ENCODE measurements around the gene DSCAM. TPM values are rescaled to one million over a fixed set of nuclear protein-coding genes. Genes with fewer than 3 reads are reported as not detected.
A peak's percentile ranks its signal among the peaks of the same experiment; 100 is the strongest.

DSCAM gene
- total RNA-seq, 1 donor from 2014 or later: 2.7 TPM

DNA sequence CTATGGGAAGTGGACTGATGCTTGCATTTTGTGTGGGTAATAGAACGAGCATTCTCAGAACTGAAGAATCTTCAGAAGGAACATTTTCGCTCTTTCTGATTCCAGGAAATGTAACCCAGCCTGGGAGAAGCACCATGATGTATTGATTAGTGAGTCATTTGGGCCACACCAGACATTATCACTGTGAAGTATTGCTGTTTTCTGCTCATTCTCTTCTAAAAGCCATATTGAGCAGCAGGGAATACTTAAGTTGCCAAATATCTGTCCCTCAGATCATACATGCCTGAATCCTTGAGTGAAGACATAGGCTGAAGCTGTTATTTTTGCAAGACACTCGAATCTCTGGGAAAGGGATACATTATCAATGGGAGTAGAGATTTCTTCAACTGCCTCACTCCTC, 766.6 kb downstream of the DSCAM start:
- DNase-seq (ENCODE audit: low spot score, unreplicated experiment): no peak
- TF ChIP-seq, protein P1, sequence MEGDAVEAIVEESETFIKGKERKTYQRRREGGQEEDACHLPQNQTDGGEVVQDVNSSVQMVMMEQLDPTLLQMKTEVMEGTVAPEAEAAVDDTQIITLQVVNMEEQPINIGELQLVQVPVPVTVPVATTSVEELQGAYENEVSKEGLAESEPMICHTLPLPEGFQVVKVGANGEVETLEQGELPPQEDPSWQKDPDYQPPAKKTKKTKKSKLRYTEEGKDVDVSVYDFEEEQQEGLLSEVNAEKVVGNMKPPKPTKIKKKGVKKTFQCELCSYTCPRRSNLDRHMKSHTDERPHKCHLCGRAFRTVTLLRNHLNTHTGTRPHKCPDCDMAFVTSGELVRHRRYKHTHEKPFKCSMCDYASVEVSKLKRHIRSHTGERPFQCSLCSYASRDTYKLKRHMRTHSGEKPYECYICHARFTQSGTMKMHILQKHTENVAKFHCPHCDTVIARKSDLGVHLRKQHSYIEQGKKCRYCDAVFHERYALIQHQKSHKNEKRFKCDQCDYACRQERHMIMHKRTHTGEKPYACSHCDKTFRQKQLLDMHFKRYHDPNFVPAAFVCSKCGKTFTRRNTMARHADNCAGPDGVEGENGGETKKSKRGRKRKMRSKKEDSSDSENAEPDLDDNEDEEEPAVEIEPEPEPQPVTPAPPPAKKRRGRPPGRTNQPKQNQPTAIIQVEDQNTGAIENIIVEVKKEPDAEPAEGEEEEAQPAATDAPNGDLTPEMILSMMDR (IDR thresholded peaks at IDR 0.05; ENCODE audit: unreplicated experiment): no peak
- H3K4me3 Mint-ChIP-seq (ENCODE audit: low read depth): no peak overlapping the region
- no peaks in the 10 kb centered on the region for H3K9me3 Mint-ChIP-seq (ENCODE audit: low read depth)
- H3K36me3 Mint-ChIP-seq (ENCODE audit: insufficient read depth): no peaks in the 10 kb centered on the region
- no peaks in the 10 kb centered on the region for H3K27me3 Mint-ChIP-seq
- H3K4me1 Mint-ChIP-seq (ENCODE audit: low read depth): no peaks in the 10 kb centered on the region
- no peak overlapping the region for H3K27ac Mint-ChIP-seq

DNA sequence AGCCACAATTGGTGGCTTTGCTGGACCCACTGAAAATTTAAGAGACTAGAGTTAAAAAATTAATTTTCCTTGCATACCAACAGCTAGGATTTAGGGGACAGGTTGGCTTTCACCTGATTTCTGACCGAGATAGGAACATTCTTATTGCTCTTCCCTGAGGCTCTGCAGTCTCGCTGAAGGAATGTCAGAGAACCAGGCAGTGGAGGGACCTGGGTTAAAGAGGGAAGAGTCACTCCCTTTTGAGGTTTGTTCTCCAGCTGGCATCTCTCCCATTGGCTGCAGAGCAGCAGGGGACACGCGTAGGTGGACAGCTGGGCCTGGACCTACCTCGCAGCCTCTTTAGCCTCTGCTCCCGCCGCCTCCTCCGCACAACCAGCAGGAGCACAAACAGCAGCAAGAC, 772.2 kb downstream of the DSCAM start:
- no peaks in the 10 kb centered on the region for H3K9me3 Mint-ChIP-seq (ENCODE audit: low read depth)
- H3K36me3 Mint-ChIP-seq (ENCODE audit: insufficient read depth): no peaks in the 10 kb centered on the region
- no peaks in the 10 kb centered on the region for H3K27me3 Mint-ChIP-seq
- TF ChIP-seq, protein P1 (IDR thresholded peaks at IDR 0.05; ENCODE audit: unreplicated experiment): no peak
- no peak overlapping the region for H3K4me3 Mint-ChIP-seq (ENCODE audit: low read depth)
- H3K27ac Mint-ChIP-seq: no peak overlapping the region
- no peaks in the 10 kb centered on the region for H3K4me1 Mint-ChIP-seq (ENCODE audit: low read depth)
- DNase-seq (ENCODE audit: low spot score, unreplicated experiment): no peak

DNA sequence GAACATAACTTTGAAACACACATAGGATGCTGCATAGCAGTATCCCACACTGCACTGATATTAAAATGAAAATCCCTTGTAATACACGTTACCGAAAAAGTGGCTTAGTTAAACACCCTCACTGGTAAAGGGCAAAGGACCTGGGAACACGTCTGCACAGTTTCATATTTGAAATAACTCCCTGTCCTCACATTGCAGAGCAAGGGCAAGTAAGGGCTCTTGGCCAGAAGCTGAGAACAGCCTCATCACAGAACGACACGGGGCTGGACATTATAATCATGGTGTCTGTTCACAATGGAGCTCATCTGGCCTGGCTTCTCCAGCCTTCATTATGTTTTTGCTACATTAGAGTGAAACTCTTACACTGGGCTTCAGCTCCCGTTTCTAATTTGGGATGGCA, 772.8 kb downstream of the DSCAM start:
- no peaks in the 10 kb centered on the region for H3K36me3 Mint-ChIP-seq (ENCODE audit: insufficient read depth)
- no peaks in the 10 kb centered on the region for H3K9me3 Mint-ChIP-seq (ENCODE audit: low read depth)
- TF ChIP-seq, protein P1 (IDR thresholded peaks at IDR 0.05; ENCODE audit: unreplicated experiment): no peak
- no peak overlapping the region for H3K27ac Mint-ChIP-seq
- DNase-seq (ENCODE audit: low spot score, unreplicated experiment): no peak
- H3K4me1 Mint-ChIP-seq (ENCODE audit: low read depth): no peaks in the 10 kb centered on the region
- H3K27me3 Mint-ChIP-seq: no peaks in the 10 kb centered on the region
- H3K4me3 Mint-ChIP-seq (ENCODE audit: low read depth): no peak overlapping the region

DNA sequence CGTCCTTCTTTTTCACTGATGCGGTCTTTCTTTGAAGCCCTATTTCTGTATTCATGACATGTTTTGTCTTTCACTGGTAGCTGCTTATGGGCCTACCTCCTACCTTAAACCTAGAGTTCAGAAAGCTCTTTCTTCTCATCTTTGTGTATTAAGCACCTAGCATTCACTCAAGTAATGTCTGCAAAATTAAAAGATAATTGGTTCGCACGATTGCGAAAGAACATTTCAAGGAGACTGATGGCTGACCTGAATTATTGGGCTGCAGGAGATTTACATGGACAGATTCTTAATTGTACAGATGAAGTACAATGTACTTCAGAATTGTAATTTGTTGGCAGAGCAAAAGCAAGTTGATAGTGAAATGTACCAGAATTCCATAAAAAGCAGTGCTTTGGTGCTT, 773.3 kb downstream of the DSCAM start:
- no peak for DNase-seq (ENCODE audit: low spot score, unreplicated experiment)
- H3K27me3 Mint-ChIP-seq: no peaks in the 10 kb centered on the region
- no peaks in the 10 kb centered on the region for H3K4me1 Mint-ChIP-seq (ENCODE audit: low read depth)
- no peak overlapping the region for H3K4me3 Mint-ChIP-seq (ENCODE audit: low read depth)
- no peaks in the 10 kb centered on the region for H3K9me3 Mint-ChIP-seq (ENCODE audit: low read depth)
- TF ChIP-seq, protein P1 (IDR thresholded peaks at IDR 0.05; ENCODE audit: unreplicated experiment): no peak
- H3K27ac Mint-ChIP-seq: peak overlapping the region; percentile 3
- H3K36me3 Mint-ChIP-seq (ENCODE audit: insufficient read depth): no peaks in the 10 kb centered on the region

DNA sequence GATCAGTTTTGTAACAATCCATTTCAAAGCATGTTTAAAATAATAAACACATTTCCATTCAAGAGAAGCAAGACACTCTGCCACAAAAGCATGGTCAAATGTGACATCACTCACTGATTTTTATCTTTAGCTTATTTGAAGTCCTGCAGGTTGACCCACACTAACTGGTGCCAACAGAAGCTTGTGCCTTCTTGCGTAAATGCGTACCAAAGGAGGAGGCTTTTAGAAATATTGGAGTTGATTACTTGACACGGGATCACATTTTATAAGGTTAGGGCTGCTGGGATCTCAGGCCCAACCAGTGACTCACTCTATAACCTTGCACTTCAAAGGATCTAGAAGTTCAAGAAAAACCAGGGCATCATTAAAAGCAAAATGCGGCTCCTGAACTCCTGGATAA, 776.1 kb downstream of the DSCAM start:
- Mint-ChIP-seq H3K9me3 (ENCODE audit: low read depth) (no peaks in the 10 kb centered on the region), H3K4me3 (ENCODE audit: low read depth) (no peak overlapping the region), H3K27ac (no peak overlapping the region), H3K36me3 (ENCODE audit: insufficient read depth) (no peaks in the 10 kb centered on the region), H3K27me3 (no peaks in the 10 kb centered on the region), H3K4me1 (ENCODE audit: low read depth) (no peaks in the 10 kb centered on the region)
- no peak for DNase-seq (ENCODE audit: low spot score, unreplicated experiment)
- TF ChIP-seq, protein P1 (IDR thresholded peaks at IDR 0.05; ENCODE audit: unreplicated experiment): no peak
